Embryonic facial prominence (tissue), 1 donor: ENCODE data around the gene DPH2.

Experiments used
- DNase-seq: peaks from one replicate; pipeline ENCODE4 v3.0.0-alpha.2; 2016; ENCODE audit errors: extremely low spot score

The DPH2 gene

GRCh38 chr1:43945674-43946235 lies 24.1 kb upstream of the DPH2 start:
- DNase-seq, result no peak

- peak; percentile 92 for DNase-seq
Observed at GRCh38 chr1:43946236-43947060, 23.4 kb upstream of the DPH2 start, which contains the start of gene IPO13. Gene IPO13, plus strand, starts transcription at chr1:43946950. Its CDS starts 651 bp downstream, at chr1:43947601.

GRCh38 chr1:43947061-43947873 lies 22.5 kb upstream of the DPH2 start:
- DNase-seq, result no peak

GRCh38 chr1:43947874-43948437 lies 21.9 kb upstream of the DPH2 start:
- DNase-seq, result no peak

GRCh38 chr1:43949678-43950077 lies 20.1 kb upstream of the DPH2 start:
- DNase-seq, result no peak

- DNase-seq, result no peak
Observed at GRCh38 chr1:43951021-43951985, 18.5 kb upstream of the DPH2 start.

- no peak for DNase-seq
Observed at GRCh38 chr1:43952731-43953346, 17.0 kb upstream of the DPH2 start.

- no peak for DNase-seq
Observed at GRCh38 chr1:43953361-43953760, 16.4 kb upstream of the DPH2 start.

GRCh38 chr1:43954036-43954435 lies 15.8 kb upstream of the DPH2 start:
- no peak for DNase-seq

- DNase-seq, result no peak
Observed at GRCh38 chr1:43956234-43956633, 13.6 kb upstream of the DPH2 start.

GRCh38 chr1:43957407-43958040 lies 12.3 kb upstream of the DPH2 start:
- no peak for DNase-seq

GRCh38 chr1:43958351-43959255 lies 11.2 kb upstream of the DPH2 start:
- DNase-seq, result no peak

GRCh38 chr1:43960798-43961197 lies 9.0 kb upstream of the DPH2 start:
- no peak for DNase-seq

- DNase-seq, result no peak
Observed at GRCh38 chr1:43961692-43962091, 8.1 kb upstream of the DPH2 start.

- DNase-seq, result no peak
Observed at GRCh38 chr1:43962324-43962723, 7.5 kb upstream of the DPH2 start.

GRCh38 chr1:43963006-43963405 lies 6.8 kb upstream of the DPH2 start:
- no peak for DNase-seq

GRCh38 chr1:43963890-43964289 lies 5.9 kb upstream of the DPH2 start:
- no peak for DNase-seq

- no peak for DNase-seq
Observed at GRCh38 chr1:43965316-43965715, 4.5 kb upstream of the DPH2 start.

GRCh38 chr1:43968348-43968948 lies 1.4 kb upstream of the DPH2 start:
- DNase-seq, result no peak
